Measurements from ENCODE around the gene EEFSEC. TPM values are rescaled to one million over a fixed set of nuclear protein-coding genes. Genes with fewer than 3 reads are reported as not detected.

EEFSEC gene
- total and polyA plus RNA-seq, 5 experiments from 2014 or later, result 14.7 to 27.1 (median 19.2) TPM

- POLR2A ChIA-PET, result no interaction called here
- ATAC-seq (no peak), DNase-seq (no peak)
- no peak overlapping the region for H3K4me3 Mint-ChIP-seq
- peaks cover 11 to 32% (median 22%) of the 10 kb centered on the region in 5 donors for H3K27me3 Mint-ChIP-seq
- H3K27ac Mint-ChIP-seq, result peak overlapping the region in 1 of 10 donors; percentile 9
- peaks cover 0 to 12% (median 2%) of the 10 kb centered on the region in 4 donors for H3K4me1 Mint-ChIP-seq
- H3K9me3 Mint-ChIP-seq, result no peaks in the 10 kb centered on the region
- no peaks in the 10 kb centered on the region for H3K36me3 Mint-ChIP-seq
Measured at GRCh38 chr3:128456776-128457715, 303.8 kb downstream of the EEFSEC start.

- Mint-ChIP-seq H3K36me3 (no peaks in the 10 kb centered on the region), H3K4me1 (peaks cover 0 to 12% (median 2%) of the 10 kb centered on the region in 4 donors), H3K4me3 (no peak overlapping the region), H3K27me3 (peaks cover 11 to 32% (median 21%) of the 10 kb centered on the region in 5 donors), H3K27ac (peak overlapping the region in 1 of 10 donors; percentile 32), H3K9me3 (no peaks in the 10 kb centered on the region)
- POLR2A ChIA-PET, result no interaction called here
- ATAC-seq (no peak), DNase-seq (no peak)
Measured at GRCh38 chr3:128457937-128458336, 304.7 kb downstream of the EEFSEC start.

Other genes starting within 250 kb of the EEFSEC start
- not detected for gene KBTBD12, start 238.2 kb upstream of the EEFSEC start, total RNA-seq
- gene KBTBD12, start 238.2 kb upstream of the EEFSEC start, polyA plus RNA-seq, result not detected
- gene SEC61A1, start 101.0 kb upstream of the EEFSEC start, total RNA-seq, result 10 to 100 TPM; 92.5 to 97.9 TPM
- 100 to 1,000 TPM in 2 of 3 donors, 10 to 100 TPM in 1; 84.7 to 107 (median 106) TPM for gene SEC61A1, start 101.0 kb upstream of the EEFSEC start, polyA plus RNA-seq
- gene RUVBL1, start 29.7 kb upstream of the EEFSEC start, total RNA-seq, result 10 to 100 TPM; 26.2 to 27.9 TPM
- 10 to 100 TPM; 49.5 to 66.6 (median 65.2) TPM for gene RUVBL1, start 29.7 kb upstream of the EEFSEC start, polyA plus RNA-seq